HepG2 (cell line): ENCODE measurements around the gene STX4. TPM values are rescaled to one million over a fixed set of nuclear protein-coding genes. Genes with fewer than 3 reads are reported as not detected.

Experiments used
- ATF5 ChIP-seq: sonication (generic); formaldehyde crosslinking; IDR thresholded peaks from 2 replicates; pipeline ENCODE4 v1.4.0; 2020; ENCODE audit warnings: mild to moderate bottlenecking, low read depth, missing genetic modification reagents
- CREM ChIP-seq, 2 experiments: sonication (generic) in 1 of 2; formaldehyde crosslinking in 1 of 2; IDR thresholded peaks; 2 replicates each; pipeline versions ENCODE4 v1.4.0 to v1.6.1; 2016 to 2020; ENCODE audit warnings: antibody characterized with exemption in 1 of 2, mild to moderate bottlenecking in 1 of 2, missing genetic modification reagents in 1 of 2
- ERF ChIP-seq: IDR thresholded peaks from 2 replicates; pipeline ENCODE4 v1.6.1; 2018; ENCODE audit warnings: missing biosample characterization, missing genetic modification reagents
- FOXO4 ChIP-seq: sonication (generic); formaldehyde crosslinking; conservative IDR thresholded peaks from 2 replicates; pipeline ENCODE4 v1.8.1; 2023; ENCODE audit warnings: missing genetic modification reagents
- HNF1B ChIP-seq: sonication (generic); formaldehyde crosslinking; IDR thresholded peaks from 2 replicates; pipeline ENCODE4 v1.5.1; 2020; ENCODE audit warnings: mild to moderate bottlenecking, moderate library complexity, missing genetic modification reagents
- HNF4A ChIP-seq: sonication (generic); formaldehyde crosslinking; IDR thresholded peaks from 2 replicates; pipeline ENCODE4 v1.4.0; 2020; ENCODE audit warnings: missing genetic modification reagents
- KMT2A ChIP-seq: sonication (generic); formaldehyde crosslinking; IDR thresholded peaks from 2 replicates; pipeline ENCODE4 v1.4.0; 2020; ENCODE audit warnings: missing genetic modification reagents
- MED1 ChIP-seq: sonication (generic); formaldehyde crosslinking; IDR thresholded peaks from 2 replicates; pipeline ENCODE4 v1.4.0; 2020; ENCODE audit warnings: missing genetic modification reagents
- MTA1 ChIP-seq: sonication (generic); formaldehyde crosslinking; IDR thresholded peaks from 2 replicates; pipeline ENCODE4 v1.4.0; 2020; ENCODE audit warnings: missing genetic modification reagents, mild to moderate bottlenecking, borderline replicate concordance
- NFE2 ChIP-seq: sonication (generic); formaldehyde crosslinking; IDR thresholded peaks from 2 replicates; pipeline ENCODE4 v1.4.0; 2020; ENCODE audit warnings: missing genetic modification reagents
- NFE2L1 ChIP-seq: sonication (generic); formaldehyde crosslinking; IDR thresholded peaks from 2 replicates; pipeline ENCODE4 v1.4.0; 2020; ENCODE audit warnings: missing genetic modification reagents, mild to moderate bottlenecking, borderline replicate concordance
- NFE2L2 ChIP-seq: fragments of 150-350 bp; IDR thresholded peaks from 2 replicates; pipeline ENCODE4 v1.6.1; 2014; ENCODE audit warnings: low read length
- REST ChIP-seq, 2 experiments: IDR thresholded peaks; 2 replicates each; pipeline ENCODE4 v1.6.1; 2011 to 2012; ENCODE audit warnings: low read length in 2 of 2, borderline replicate concordance in 1 of 2, low read depth in 1 of 2, mild to moderate bottlenecking in 1 of 2, moderate library complexity in 1 of 2
- SMAD9 ChIP-seq: sonication (generic); formaldehyde crosslinking; IDR thresholded peaks from 2 replicates; pipeline ENCODE4 v1.5.1; 2020; ENCODE audit warnings: mild to moderate bottlenecking, missing genetic modification reagents
- SP1 ChIP-seq, 2 experiments: fragments of 450-650 bp in 1 of 2; sonication (generic) in 1 of 2; formaldehyde crosslinking in 1 of 2; IDR thresholded peaks; 2 replicates each; pipeline versions ENCODE4 v1.4.0 to v1.6.1; 2016 to 2020; ENCODE audit warnings: missing genetic modification reagents in 1 of 2
- TCF12 ChIP-seq, 2 experiments: fragments of 450-650 bp in 1 of 2; sonication (generic) in 1 of 2; formaldehyde crosslinking in 1 of 2; IDR thresholded peaks; 2 replicates each; pipeline versions ENCODE4 v1.6.1 to v1.8.0; 2017 to 2022; ENCODE audit warnings: antibody characterized with exemption in 1 of 2, mild to moderate bottlenecking in 1 of 2, missing genetic modification reagents in 1 of 2, moderate library complexity in 1 of 2
- ZFP62 ChIP-seq: sonication (generic); formaldehyde crosslinking; IDR thresholded peaks from 2 replicates; pipeline ENCODE4 v1.4.0; 2020; ENCODE audit warnings: missing genetic modification reagents
- ZNF713 ChIP-seq: sonication (generic); formaldehyde crosslinking; IDR thresholded peaks from 2 replicates; pipeline ENCODE4 v1.4.0; 2020; ENCODE audit warnings: mild to moderate bottlenecking, missing genetic modification reagents
- polyA plus RNA-seq, 8 experiments: library from polyadenylated mRNA; depleted of rRNA in 3 of 8; stranded (reverse) in 7 of 8; unstranded in 1 of 8; fragments of >200 nt; fragmentation: Illumina TruSeq in 4 of 8; extraction: Trizol in 4 of 8; gene quantifications; 2 replicates each; pipeline versions ENCODE4 v1.2.1 to v1.2.3, GENCODE V29; 2011 to 2016; ENCODE audit warnings: low read depth in 4 of 8, missing spikeins in 1 of 8, mixed read lengths in 1 of 8; ENCODE audit not compliant: insufficient read depth in 1 of 8
- total RNA-seq, 5 experiments: library from RNA; depleted of rRNA; stranded (reverse); fragments of >200 nt; fragmentation: Illumina TruSeq; extraction: Trizol; gene quantifications; 2 replicates each; pipeline ENCODE4 v1.2.3, GENCODE V29; 2016; ENCODE audit warnings: low read depth in 1 of 5

STX4 gene
- total and polyA plus RNA-seq, 2 of the 13 experiments (the other 11 are each of a cell fraction or from before 2014, with no cell fraction given): 29.2 to 34.6 TPM

GRCh38 chr16:30984669-30985400, 48.5 kb upstream of the STX4 start, which contains the start of gene HSD3B7 (continued):
- TF ChIP-seq REST (IDR thresholded peaks at IDR 0.05; ENCODE audit: borderline replicate concordance in 1 of 2, low read depth in 1 of 2, low read length in 2 of 2) (no peak), HNF1B (CRISPR knock-in tag) (no peak; the same call in 1 of the 2 replicates), NFE2L2 (no peak), SMAD9 (CRISPR knock-in tag) (no peak), NFE2 (CRISPR knock-in tag) (no peak), NFE2L1 (CRISPR knock-in tag) (no peak), ERF (peak; percentile 86), MTA1 (CRISPR knock-in tag) (no peak), KMT2A (CRISPR knock-in tag) (0 out of 2 replicates have a peak, but pooled peaks have one; percentile 35), ZFP62 (CRISPR knock-in tag) (no peak; the same call in 1 of the 2 replicates), MED1 (CRISPR knock-in tag) (no peak; the same call in 1 of the 2 replicates), ATF5 (0 out of 2 replicates have a peak, but pooled peaks have one; percentile 20), TCF12 (IDR thresholded peaks at IDR 0.05) (no peak), TCF12 (CRISPR knock-in tag; IDR thresholded peaks at IDR 0.05) (0 out of 2 replicates have a peak, but pooled peaks have one; percentile 23), HNF4A (no peak), CREM (IDR thresholded peaks at IDR 0.05) (no peak), CREM (CRISPR knock-in tag; IDR thresholded peaks at IDR 0.05) (no peak), SP1 (IDR thresholded peaks at IDR 0.05) (no peak), SP1 (CRISPR knock-in tag; IDR thresholded peaks at IDR 0.05) (peak; percentile 69), FOXO4 (CRISPR knock-in tag) (no peak), ZNF713 (CRISPR knock-in tag) (peak; percentile 95)
